Astrocyte (in vitro differentiated cells and primary cell): Measurements from ENCODE around the gene PLEKHM2. TPM values are rescaled to one million over a fixed set of nuclear protein-coding genes. Genes with fewer than 3 reads are reported as not detected.

Experiments used
- DNase-seq: peaks from one replicate; pipeline ENCODE4 v3.0.0-alpha.2; 2010; ENCODE audit warnings: low read depth
- FAIRE-seq: peaks from 2 replicates; lab custom pipeline; 2011; peaks lifted over from hg19 to GRCh38; lab: Jason Lieb, UNC
- H2AFZ ChIP-seq: 2 replicates; pipeline ENCODE4 v1.6.0; 2012; ENCODE audit warnings: low read depth, low read length, inconsistent platforms
- H3K27ac ChIP-seq: 2 replicates; pipeline ENCODE4 v1.5.1; 2011; ENCODE audit warnings: low read depth, low read length, inconsistent platforms
- H3K27me3 ChIP-seq: 2 replicates; pipeline ENCODE4 v1.6.0; 2011; ENCODE audit warnings: low read length, inconsistent platforms; ENCODE audit not compliant: insufficient read depth
- H3K36me3 ChIP-seq: 2 replicates; pipeline ENCODE4 v1.5.1; 2011; ENCODE audit warnings: low read length, inconsistent platforms; ENCODE audit not compliant: insufficient read depth
- H3K4me1 ChIP-seq: 2 replicates; pipeline ENCODE4 v1.5.1; 2011; ENCODE audit warnings: low read length, inconsistent platforms; ENCODE audit not compliant: insufficient read depth
- H3K4me2 ChIP-seq: 2 replicates; pipeline ENCODE4 v1.6.0; 2012; ENCODE audit warnings: low read length, inconsistent platforms
- H3K4me3 ChIP-seq: 2 replicates; pipeline ENCODE4 v1.5.1; 2011; ENCODE audit warnings: low read depth, mild to moderate bottlenecking, low read length, inconsistent platforms; ENCODE audit not compliant: insufficient read depth
- H3K79me2 ChIP-seq: 2 replicates; pipeline ENCODE4 v1.6.0; 2012; ENCODE audit warnings: mild to moderate bottlenecking, low read length, inconsistent platforms; ENCODE audit not compliant: insufficient read depth
- H3K9ac ChIP-seq: 2 replicates; pipeline ENCODE4 v1.6.0; 2012; ENCODE audit warnings: mild to moderate bottlenecking, low read length, inconsistent platforms
- H3K9me3 ChIP-seq: 2 replicates; pipeline ENCODE4 v1.5.1; 2012; ENCODE audit warnings: low read depth, mild to moderate bottlenecking, low read length, inconsistent platforms; ENCODE audit not compliant: insufficient read depth
- H4K20me1 ChIP-seq: 2 replicates; pipeline ENCODE4 v1.6.0; 2012; ENCODE audit warnings: low read length, inconsistent platforms; ENCODE audit not compliant: insufficient read depth
- H3K27ac Mint-ChIP-seq: one replicate; pipeline ENCODE4 v1.8.0; 2021; ENCODE audit warnings: mild to moderate bottlenecking, mixed read lengths; ENCODE audit not compliant: unreplicated experiment
- H3K27me3 Mint-ChIP-seq: one replicate; pipeline ENCODE4 v1.8.0; 2021; ENCODE audit warnings: low read depth, mixed read lengths; ENCODE audit not compliant: unreplicated experiment
- H3K36me3 Mint-ChIP-seq: one replicate; pipeline ENCODE4 v1.8.0; 2021; ENCODE audit warnings: low read depth, mixed read lengths; ENCODE audit not compliant: unreplicated experiment
- H3K4me1 Mint-ChIP-seq: one replicate; pipeline ENCODE4 v1.8.0; 2021; ENCODE audit warnings: low read depth, mixed read lengths; ENCODE audit not compliant: unreplicated experiment
- H3K4me3 Mint-ChIP-seq: one replicate; pipeline ENCODE4 v1.8.0; 2021; ENCODE audit warnings: mild to moderate bottlenecking, moderate library complexity, mixed read lengths; ENCODE audit not compliant: unreplicated experiment
- H3K9me3 Mint-ChIP-seq: one replicate; pipeline ENCODE4 v1.8.0; 2021; ENCODE audit warnings: mild to moderate bottlenecking, mixed read lengths; ENCODE audit not compliant: unreplicated experiment
- EZH2 ChIP-seq: IDR thresholded peaks from 2 replicates; pipeline ENCODE4 v1.6.1; 2012; ENCODE audit warnings: mild to moderate bottlenecking, low read length, inconsistent platforms; ENCODE audit not compliant: insufficient read depth
- total RNA-seq: library from RNA; stranded (reverse); gene quantifications from 2 replicates; pipeline ENCODE4 v1.2.1, GENCODE V29; 2021
- TF ChIP-seq, protein P1 (sequence below): IDR thresholded peaks from 2 replicates; pipeline ENCODE4 v1.5.1; 2011; ENCODE audit warnings: low read depth, mild to moderate bottlenecking, inconsistent platforms, low read length, moderate library complexity; ENCODE audit not compliant: insufficient read depth

PLEKHM2 gene
- total RNA-seq, 1 donor from 2014 or later, result 48.3 TPM

DNA sequence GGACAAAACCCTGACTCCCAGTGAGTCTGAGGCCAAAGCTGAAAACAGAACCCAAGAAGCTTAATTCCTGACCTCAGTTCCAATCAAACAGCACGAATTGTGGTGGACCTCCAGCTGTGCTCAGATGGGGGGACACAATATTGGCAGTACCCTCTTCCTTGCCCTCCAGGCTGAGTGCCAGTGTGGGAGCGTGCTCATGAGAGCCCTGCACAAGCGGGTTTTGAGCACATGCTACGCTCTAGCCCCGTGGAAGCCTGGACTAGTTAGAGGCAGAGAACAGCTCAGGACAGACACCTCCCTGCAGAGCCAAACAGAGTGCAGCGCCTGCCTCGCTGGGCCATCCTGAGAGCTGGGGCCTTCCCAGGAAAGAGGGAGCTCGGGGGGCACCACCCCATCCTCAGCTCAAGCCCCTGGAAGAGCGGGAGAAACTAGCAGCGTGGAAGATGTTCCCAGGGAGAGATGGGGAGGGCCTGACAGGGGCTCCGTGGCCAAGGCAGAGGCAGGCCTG is 49.2 kb downstream of the PLEKHM2 start:
- Mint-ChIP-seq H3K36me3 (peaks cover 9% of the 10 kb centered on the region), H3K4me3 (no peak overlapping the region), H3K4me1 (no peaks in the 10 kb centered on the region), H3K27ac (no peak overlapping the region), H3K27me3 (no peaks in the 10 kb centered on the region), H3K9me3 (no peaks in the 10 kb centered on the region)
- FAIRE-seq (no peak), DNase-seq (no peak)
- Histone ChIP-seq H3K36me3 (no peaks in the 10 kb centered on the region), H4K20me1 (no peaks in the 10 kb centered on the region), H2AFZ (no peak overlapping the region), H3K4me2 (no peak overlapping the region), H3K79me2 (no peaks in the 10 kb centered on the region), H3K9me3 (no peaks in the 10 kb centered on the region), H3K9ac (no peak overlapping the region), H3K4me3 (no peak overlapping the region), H3K4me1 (no peaks in the 10 kb centered on the region), H3K27ac (no peak overlapping the region), H3K27me3 (no peaks in the 10 kb centered on the region)
- no peak for TF ChIP-seq EZH2
- TF ChIP-seq, protein P1, sequence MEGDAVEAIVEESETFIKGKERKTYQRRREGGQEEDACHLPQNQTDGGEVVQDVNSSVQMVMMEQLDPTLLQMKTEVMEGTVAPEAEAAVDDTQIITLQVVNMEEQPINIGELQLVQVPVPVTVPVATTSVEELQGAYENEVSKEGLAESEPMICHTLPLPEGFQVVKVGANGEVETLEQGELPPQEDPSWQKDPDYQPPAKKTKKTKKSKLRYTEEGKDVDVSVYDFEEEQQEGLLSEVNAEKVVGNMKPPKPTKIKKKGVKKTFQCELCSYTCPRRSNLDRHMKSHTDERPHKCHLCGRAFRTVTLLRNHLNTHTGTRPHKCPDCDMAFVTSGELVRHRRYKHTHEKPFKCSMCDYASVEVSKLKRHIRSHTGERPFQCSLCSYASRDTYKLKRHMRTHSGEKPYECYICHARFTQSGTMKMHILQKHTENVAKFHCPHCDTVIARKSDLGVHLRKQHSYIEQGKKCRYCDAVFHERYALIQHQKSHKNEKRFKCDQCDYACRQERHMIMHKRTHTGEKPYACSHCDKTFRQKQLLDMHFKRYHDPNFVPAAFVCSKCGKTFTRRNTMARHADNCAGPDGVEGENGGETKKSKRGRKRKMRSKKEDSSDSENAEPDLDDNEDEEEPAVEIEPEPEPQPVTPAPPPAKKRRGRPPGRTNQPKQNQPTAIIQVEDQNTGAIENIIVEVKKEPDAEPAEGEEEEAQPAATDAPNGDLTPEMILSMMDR, result no peak

DNA sequence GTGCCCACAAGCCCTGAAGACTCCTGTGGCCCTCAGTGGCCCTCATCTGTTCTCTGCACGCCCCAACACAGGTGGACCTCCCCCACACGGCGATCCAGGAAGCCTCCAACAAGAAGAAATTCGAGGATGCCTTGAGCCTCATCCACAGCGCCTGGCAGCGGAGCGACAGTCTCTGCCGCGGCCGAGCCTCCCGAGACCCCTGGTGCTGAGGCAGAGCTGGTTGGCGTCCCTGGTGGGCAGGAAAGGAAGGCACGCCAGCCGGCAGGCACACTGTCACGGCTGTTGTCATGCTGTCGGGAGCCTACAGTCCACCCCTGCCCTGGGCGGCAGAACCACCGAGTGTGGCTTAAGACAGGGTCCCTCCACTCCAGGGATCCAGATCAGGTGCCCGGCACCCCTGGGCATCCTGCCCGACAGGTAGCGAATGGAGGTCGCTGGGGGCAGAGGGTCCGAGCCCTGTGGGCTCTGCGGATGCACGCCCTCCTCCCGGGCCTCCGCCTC is 49.7 kb downstream of the PLEKHM2 start:
- Histone ChIP-seq H4K20me1 (no peaks in the 10 kb centered on the region), H3K36me3 (no peaks in the 10 kb centered on the region), H3K4me1 (no peaks in the 10 kb centered on the region), H2AFZ (no peak overlapping the region), H3K4me3 (no peak overlapping the region), H3K27me3 (no peaks in the 10 kb centered on the region), H3K9ac (no peak overlapping the region), H3K79me2 (no peaks in the 10 kb centered on the region), H3K4me2 (no peak overlapping the region), H3K27ac (no peak overlapping the region), H3K9me3 (no peaks in the 10 kb centered on the region)
- no peak overlapping the region for H3K4me3 Mint-ChIP-seq
- DNase-seq (no peak), FAIRE-seq (no peak)
- H3K27ac Mint-ChIP-seq, result no peak overlapping the region
- no peak for TF ChIP-seq EZH2
- TF ChIP-seq, protein P1, result no peak
- no peaks in the 10 kb centered on the region for H3K9me3 Mint-ChIP-seq
- H3K27me3 Mint-ChIP-seq, result no peaks in the 10 kb centered on the region
- H3K36me3 Mint-ChIP-seq, result peaks cover 9% of the 10 kb centered on the region
- H3K4me1 Mint-ChIP-seq, result no peaks in the 10 kb centered on the region

DNA sequence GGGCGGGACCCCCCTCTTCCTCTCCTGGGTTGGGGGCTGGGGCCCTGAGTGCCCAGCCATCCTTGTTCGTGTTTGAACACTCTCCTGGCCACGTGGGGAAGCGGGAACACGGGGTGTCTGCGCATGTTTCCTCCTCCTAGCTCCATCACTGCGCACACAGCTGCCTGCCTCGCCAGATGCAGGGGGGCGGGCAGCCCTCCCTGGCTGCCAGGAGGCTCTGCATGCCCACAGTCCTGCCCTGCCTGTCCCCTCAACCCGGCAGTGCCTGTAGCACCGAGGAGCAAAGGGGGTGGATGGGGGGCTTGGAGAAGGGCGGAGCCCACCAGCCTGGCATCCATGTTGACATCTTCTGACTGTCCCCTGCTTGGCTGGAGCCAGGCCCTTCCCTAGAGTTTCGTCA is 50.2 kb downstream of the PLEKHM2 start:
- Histone ChIP-seq H2AFZ (no peak overlapping the region), H3K79me2 (no peaks in the 10 kb centered on the region), H3K4me2 (no peak overlapping the region), H3K36me3 (no peaks in the 10 kb centered on the region), H3K9me3 (no peaks in the 10 kb centered on the region), H3K27ac (no peak overlapping the region), H4K20me1 (no peaks in the 10 kb centered on the region), H3K4me3 (no peak overlapping the region), H3K9ac (no peak overlapping the region), H3K27me3 (no peaks in the 10 kb centered on the region), H3K4me1 (no peaks in the 10 kb centered on the region)
- Mint-ChIP-seq H3K4me1 (no peaks in the 10 kb centered on the region), H3K27ac (no peak overlapping the region), H3K36me3 (peaks cover 9% of the 10 kb centered on the region), H3K27me3 (no peaks in the 10 kb centered on the region), H3K4me3 (no peak overlapping the region), H3K9me3 (no peaks in the 10 kb centered on the region)
- FAIRE-seq, result no peak
- TF ChIP-seq EZH2, result no peak
- TF ChIP-seq, protein P1, result no peak
- no peak for DNase-seq
